ENCODE data around the gene CABS1. TPM values are rescaled to one million over a fixed set of nuclear protein-coding genes. Genes with fewer than 3 reads are reported as not detected.

CABS1 gene
- total RNA-seq = not detected
- not detected for polyA plus RNA-seq

- Histone ChIP-seq H3K27ac (no peak within 1 kb of the TSS), H3K4me3 (no peak within 1 kb of the TSS), H3K9me3 (no peaks in the 10 kb centered on the region), H3K36me3 (no peaks in the 10 kb centered on the region), H3K27me3 (no peaks in the 10 kb centered on the region), H3K4me1 (no peaks in the 10 kb centered on the region)
- no peak for DNase-seq
- 91 to 92% methylated on average over 3 of the region's 3 CpGs for WGBS, 2 donors
- intact Hi-C loops (cut with DNase I) = no loop called here
- no peak for TF ChIP-seq POLR2AphosphoS5 (IDR thresholded peaks at IDR 0.05)
- no peak for TF ChIP-seq POLR2A (IDR thresholded peaks at IDR 0.05)
Observed at GRCh38 chr4:70334681-70335080, at the start of gene CABS1. TSS of gene CABS1 (plus strand) at chr4:70334981. CDS start at chr4:70335040, 59 bp downstream.

- Histone ChIP-seq H3K4me1 (no peaks in the 10 kb centered on the region), H3K4me3 (no peak overlapping the region), H3K27ac (no peak overlapping the region), H3K27me3 (no peaks in the 10 kb centered on the region), H3K9me3 (no peaks in the 10 kb centered on the region), H3K36me3 (no peaks in the 10 kb centered on the region)
- no peak for TF ChIP-seq POLR2A (IDR thresholded peaks at IDR 0.05)
- no peak for TF ChIP-seq EP300 (IDR thresholded peaks at IDR 0.05)
- TF ChIP-seq POLR2AphosphoS5 (IDR thresholded peaks at IDR 0.05) = no peak
- TF ChIP-seq CTCF (IDR thresholded peaks at IDR 0.05) = no peak
- 53 to 62% methylated on average over 1 of the region's 1 CpG for WGBS, 2 donors
- DNase-seq = no peak
- intact Hi-C loops (cut with DNase I) = no loop called here
Observed at GRCh38 chr4:70288651-70289050, 46.1 kb upstream of the CABS1 start.

GRCh38 chr4:70291341-70291740 is 43.4 kb upstream of the CABS1 start:
- no peak for DNase-seq
- no peaks in the 10 kb centered on the region for H3K36me3 ChIP-seq
- TF ChIP-seq POLR2AphosphoS5 (IDR thresholded peaks at IDR 0.05) (no peak), CTCF (IDR thresholded peaks at IDR 0.05) (no peak), EP300 (IDR thresholded peaks at IDR 0.05) (no peak), POLR2A (IDR thresholded peaks at IDR 0.05) (no peak)
- WGBS, 2 donors = 31 to 60% methylated on average over 2 of the region's 2 CpGs
- no peaks in the 10 kb centered on the region for H3K27me3 ChIP-seq
- no peaks in the 10 kb centered on the region for H3K9me3 ChIP-seq
- H3K4me1 ChIP-seq = no peaks in the 10 kb centered on the region
- H3K27ac ChIP-seq = no peak overlapping the region
- intact Hi-C loops (cut with DNase I) = no loop called here
- H3K4me3 ChIP-seq = no peak overlapping the region

- no peaks in the 10 kb centered on the region for H3K4me1 ChIP-seq
- DNase-seq = no peak
- H3K9me3 ChIP-seq = no peaks in the 10 kb centered on the region
- intact Hi-C loops (cut with DNase I) = no loop called here
- H3K27me3 ChIP-seq = no peaks in the 10 kb centered on the region
- no peak overlapping the region for H3K4me3 ChIP-seq
- no peaks in the 10 kb centered on the region for H3K36me3 ChIP-seq
- no peak overlapping the region for H3K27ac ChIP-seq
- TF ChIP-seq CTCF (IDR thresholded peaks at IDR 0.05) = no peak
- TF ChIP-seq EP300 (IDR thresholded peaks at IDR 0.05) = no peak
- no peak for TF ChIP-seq POLR2AphosphoS5 (IDR thresholded peaks at IDR 0.05)
- no peak for TF ChIP-seq POLR2A (IDR thresholded peaks at IDR 0.05)
Observed at GRCh38 chr4:70297576-70297975, 37.2 kb upstream of the CABS1 start.

- Histone ChIP-seq H3K4me1 (no peaks in the 10 kb centered on the region), H3K27me3 (no peaks in the 10 kb centered on the region), H3K36me3 (no peaks in the 10 kb centered on the region), H3K9me3 (no peaks in the 10 kb centered on the region), H3K27ac (no peak overlapping the region), H3K4me3 (no peak overlapping the region)
- intact Hi-C loops (cut with DNase I) = no loop called here
- no peak for DNase-seq
- 80 to 93% methylated on average over 1 of the region's 1 CpG for WGBS, 2 donors
- TF ChIP-seq EP300 (IDR thresholded peaks at IDR 0.05) (no peak), CTCF (IDR thresholded peaks at IDR 0.05) (no peak), POLR2AphosphoS5 (IDR thresholded peaks at IDR 0.05) (no peak), POLR2A (IDR thresholded peaks at IDR 0.05) (no peak)
Observed at GRCh38 chr4:70298051-70298450, 36.7 kb upstream of the CABS1 start.

Measured in sigmoid colon (tissue), 7 donors.